22Rv1 (cell line): Measurements from ENCODE around the gene BYSL.

Experiments
- H3K27ac ChIP-seq: fragments of 450-650 bp; 2 replicates; pipeline ENCODE4 v1.5.1; 2017
- ZFX ChIP-seq: fragments of 450-650 bp; IDR thresholded peaks from 2 replicates; pipeline ENCODE4 v1.6.1; 2017; ENCODE audit warnings: antibody characterized with exemption, borderline replicate concordance
- TF ChIP-seq, protein P1 (sequence below): fragments of 450-650 bp; IDR thresholded peaks from 2 replicates; pipeline ENCODE4 v1.5.1; 2017; ENCODE audit warnings: mild to moderate bottlenecking

Gene BYSL

DNA sequence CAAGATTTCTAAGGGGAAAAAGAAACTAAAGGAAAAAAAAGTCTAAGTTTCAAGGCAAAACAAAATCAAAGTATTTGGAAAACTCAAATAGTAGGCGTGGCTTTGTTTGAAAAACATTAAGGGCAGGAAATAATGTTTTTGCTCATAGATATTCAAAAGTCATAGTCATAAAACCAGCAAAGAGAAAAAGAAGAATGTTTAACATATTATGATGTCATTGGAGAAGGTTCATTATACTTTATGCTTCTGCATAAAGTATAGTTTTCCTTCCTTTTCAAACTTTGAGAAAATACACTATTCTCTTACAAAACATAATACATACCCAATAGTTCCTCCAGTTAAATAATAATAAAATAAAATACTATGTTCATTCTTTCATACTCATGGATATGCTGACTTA, 39.8 kb upstream of the BYSL start:
- TF ChIP-seq, protein P1, sequence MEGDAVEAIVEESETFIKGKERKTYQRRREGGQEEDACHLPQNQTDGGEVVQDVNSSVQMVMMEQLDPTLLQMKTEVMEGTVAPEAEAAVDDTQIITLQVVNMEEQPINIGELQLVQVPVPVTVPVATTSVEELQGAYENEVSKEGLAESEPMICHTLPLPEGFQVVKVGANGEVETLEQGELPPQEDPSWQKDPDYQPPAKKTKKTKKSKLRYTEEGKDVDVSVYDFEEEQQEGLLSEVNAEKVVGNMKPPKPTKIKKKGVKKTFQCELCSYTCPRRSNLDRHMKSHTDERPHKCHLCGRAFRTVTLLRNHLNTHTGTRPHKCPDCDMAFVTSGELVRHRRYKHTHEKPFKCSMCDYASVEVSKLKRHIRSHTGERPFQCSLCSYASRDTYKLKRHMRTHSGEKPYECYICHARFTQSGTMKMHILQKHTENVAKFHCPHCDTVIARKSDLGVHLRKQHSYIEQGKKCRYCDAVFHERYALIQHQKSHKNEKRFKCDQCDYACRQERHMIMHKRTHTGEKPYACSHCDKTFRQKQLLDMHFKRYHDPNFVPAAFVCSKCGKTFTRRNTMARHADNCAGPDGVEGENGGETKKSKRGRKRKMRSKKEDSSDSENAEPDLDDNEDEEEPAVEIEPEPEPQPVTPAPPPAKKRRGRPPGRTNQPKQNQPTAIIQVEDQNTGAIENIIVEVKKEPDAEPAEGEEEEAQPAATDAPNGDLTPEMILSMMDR: no peak
- TF ChIP-seq ZFX: no peak
- no peak overlapping the region for H3K27ac ChIP-seq

DNA sequence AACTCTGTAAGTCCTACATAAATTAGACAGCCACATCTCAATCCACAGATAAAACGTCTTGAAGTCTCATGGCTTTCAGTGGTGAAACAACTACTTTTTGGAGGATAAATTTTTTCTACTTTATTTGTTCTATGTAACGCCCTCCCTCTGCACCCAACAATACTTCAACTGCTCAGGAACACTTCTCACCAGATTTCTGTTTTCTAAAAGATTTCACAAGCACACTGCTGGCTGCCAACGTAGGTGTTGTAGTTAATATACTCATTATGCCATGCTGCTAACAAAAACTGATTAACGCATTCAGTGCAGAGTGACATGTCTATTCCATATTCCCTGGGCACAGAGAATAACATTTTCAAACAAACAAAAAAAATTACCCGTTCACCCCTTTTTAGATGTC, 36.3 kb upstream of the BYSL start:
- H3K27ac ChIP-seq: no peak overlapping the region

DNA sequence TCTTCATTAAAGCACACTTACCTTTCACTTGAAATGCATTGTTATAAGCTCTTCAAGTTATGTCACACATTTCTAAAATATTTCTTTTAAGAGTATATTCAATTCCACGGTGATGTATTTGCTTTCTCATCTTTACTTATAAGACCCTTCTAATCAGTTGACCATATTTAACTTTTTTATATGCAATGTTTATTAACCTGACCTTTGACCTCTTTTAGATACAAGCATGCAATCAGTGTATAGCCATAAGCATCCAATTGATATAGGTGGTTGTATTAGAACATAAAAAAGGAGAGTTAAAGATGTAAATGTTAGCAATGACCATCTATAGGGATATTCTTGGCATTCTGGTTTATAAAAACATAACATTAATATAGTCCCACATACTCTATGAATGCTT, 35.4 kb upstream of the BYSL start:
- no peak overlapping the region for H3K27ac ChIP-seq
- TF ChIP-seq ZFX: no peak
- TF ChIP-seq, protein P1: no peak

More for the DNA sequence above, 36.3 kb upstream of the BYSL start:
- no peak for TF ChIP-seq ZFX
- TF ChIP-seq, protein P1: no peak

DNA sequence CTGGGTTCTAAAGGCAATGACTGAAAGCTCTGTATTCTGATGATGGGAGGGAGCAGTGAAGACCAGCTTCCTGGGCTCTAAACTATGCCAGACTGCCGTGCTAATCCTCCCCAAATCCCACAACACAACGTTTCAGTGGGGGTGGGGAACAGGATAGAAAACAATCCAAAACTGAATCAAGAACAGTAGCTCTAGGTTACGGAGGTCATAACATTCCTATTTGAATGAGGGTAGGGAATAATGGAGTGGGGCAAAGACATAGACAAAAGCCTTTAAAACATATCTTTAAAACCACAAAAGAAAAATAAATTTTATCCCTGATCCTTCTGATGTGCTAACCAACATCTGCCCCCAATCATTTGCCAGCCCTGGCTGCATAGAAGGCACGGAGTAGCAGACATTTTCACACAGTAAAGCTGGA, 34.0 kb upstream of the BYSL start:
- no peak overlapping the region for H3K27ac ChIP-seq
- no peak for TF ChIP-seq ZFX
- TF ChIP-seq, protein P1: no peak

DNA sequence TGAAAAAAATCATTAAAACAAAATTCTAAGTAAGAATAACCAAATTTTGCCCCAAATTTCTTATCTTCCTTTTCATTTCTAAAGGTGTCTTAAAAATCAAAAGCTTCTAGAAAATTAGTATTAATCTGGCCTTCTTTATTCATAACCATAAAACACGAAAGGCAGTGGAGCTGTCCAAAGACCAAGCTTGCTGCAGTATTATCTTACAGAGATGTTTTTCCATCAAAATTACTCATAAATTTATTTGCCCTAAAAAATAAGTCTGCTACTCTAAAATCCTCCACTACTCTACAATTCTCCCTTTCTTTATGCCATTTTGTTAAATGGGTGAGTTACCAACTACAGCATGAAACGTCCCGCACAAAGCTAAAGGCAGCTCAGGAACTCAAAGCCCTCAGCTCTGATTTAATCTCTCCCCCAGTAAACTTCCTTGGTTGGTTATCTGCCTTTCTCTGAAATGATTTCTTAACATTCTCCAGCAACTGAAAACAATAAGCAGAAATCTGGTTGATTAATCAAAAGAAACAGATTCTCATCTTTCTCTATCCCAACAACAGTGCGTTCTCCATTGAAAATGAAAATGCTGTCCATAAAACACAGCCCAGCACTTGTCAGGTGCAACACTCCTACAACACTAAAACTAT, 28.3 kb upstream of the BYSL start:
- no peak overlapping the region for H3K27ac ChIP-seq
- no peak for TF ChIP-seq ZFX
- TF ChIP-seq, protein P1: no peak

DNA sequence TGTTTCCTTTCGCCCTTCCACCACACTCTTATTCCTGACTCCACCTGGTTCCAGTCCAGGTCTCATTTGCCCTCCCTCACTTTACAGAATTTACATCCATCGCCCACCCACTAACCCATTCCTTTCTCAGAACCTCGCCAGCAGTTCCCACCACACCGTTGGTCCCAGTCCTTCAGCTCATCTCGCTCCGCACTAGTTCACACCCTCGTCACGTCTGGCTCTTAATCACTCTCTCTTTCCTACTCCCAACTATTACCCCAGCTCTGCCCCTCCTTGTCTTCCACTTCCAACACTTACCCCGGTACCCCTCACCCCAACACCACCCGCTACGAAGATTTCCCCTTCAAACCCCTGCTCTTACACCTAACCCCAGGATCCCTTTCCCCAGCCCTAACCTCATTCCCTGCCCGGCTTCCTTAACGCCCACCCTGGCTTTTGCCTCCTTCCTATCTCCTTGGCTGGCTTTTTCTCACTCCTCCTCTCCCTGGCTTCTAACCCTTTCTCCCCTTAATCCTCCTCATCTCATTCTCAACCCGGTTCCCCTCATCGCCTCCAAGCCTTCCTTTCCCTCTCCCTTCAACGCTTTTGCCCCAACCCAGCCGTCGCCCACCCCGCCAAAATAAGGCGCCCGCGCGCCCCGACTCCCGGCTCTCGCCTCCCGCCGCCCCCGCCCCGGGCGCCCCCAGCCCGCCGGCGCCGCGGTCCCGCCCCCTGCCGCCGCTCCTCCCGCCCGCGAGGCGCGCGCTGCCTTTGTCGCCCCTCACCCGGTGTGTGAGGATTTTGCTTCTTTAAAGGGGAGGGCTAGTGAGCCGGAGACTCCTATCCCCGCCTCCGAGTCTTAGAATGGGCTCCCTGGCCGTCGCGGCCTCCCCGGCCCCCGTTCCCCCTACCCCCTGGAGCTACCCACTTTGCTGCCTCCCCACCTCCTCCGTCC, 26.7 kb upstream of the BYSL start:
- H3K27ac ChIP-seq: peak overlapping the region; percentile 71
- no peak for TF ChIP-seq ZFX
- TF ChIP-seq, protein P1: no peak
